Measurements from ENCODE around the gene ZMYM3. TPM values are rescaled to one million over a fixed set of nuclear protein-coding genes. Genes with fewer than 3 reads are reported as not detected.

The ZMYM3 gene
- total and polyA plus RNA-seq, 9 of the 15 experiments (the other 6 are each of a cell fraction or from before 2014, with no cell fraction given), result 4.3 to 36.3 (median 16.8) TPM

- TF ChIP-seq ILF3 (IDR thresholded peaks at IDR 0.05; ENCODE audit: borderline replicate concordance) (no peak), PHB (CRISPR knock-in tag; IDR thresholded peaks at IDR 0.05) (no peak)
These were observed 3.1 kb downstream of the ZMYM3 start (continued) for GRCh38 chrX:71250841-71251240.

GRCh38 chrX:71245159-71245558 is 8.8 kb downstream of the ZMYM3 start:
- FAIRE-seq, result no peak
- H3K9me3 ChIP-seq (replicated peaks; ENCODE audit: control insufficient read depth, insufficient read depth, low read depth, low read length), result no peaks in the 10 kb centered on the region
- no TSS peak for BruUV-seq (replicated peaks)
- 65% methylated on average over 2 of the region's 2 CpGs for WGBS (ENCODE audit: insufficient coverage, low coverage, missing lambda C conversion rate)
- H3K9ac ChIP-seq (ENCODE audit: insufficient read depth in 1 of 2, low read depth in 2 of 2, low read length in 2 of 2), result no peak overlapping the region
- H3K4me2 ChIP-seq (ENCODE audit: insufficient read depth, low read length), result no peak overlapping the region
- no peak overlapping the region for H3K27ac ChIP-seq (ENCODE audit: extremely low read depth, low read depth, low read length)
- H3K79me2 ChIP-seq (ENCODE audit: control insufficient read depth, insufficient read depth, low read length), result no peaks in the 10 kb centered on the region
- H4K20me1 ChIP-seq (replicated peaks; ENCODE audit: control insufficient read depth, insufficient read depth, low read length), result no peaks in the 10 kb centered on the region
- peaks cover 0 to 7% of the 10 kb centered on the region in 2 experiments; a peak in 2 of 5 replicates for H3K4me1 ChIP-seq (replicated peaks in 1 of 2; ENCODE audit: control insufficient read depth in 2 of 2, insufficient read depth in 2 of 2, low read length in 2 of 2)
- no peaks in the 10 kb centered on the region for H3K27me3 ChIP-seq (ENCODE audit: control insufficient read depth in 2 of 2, insufficient read depth in 2 of 2, low read length in 2 of 2)
- intact Hi-C loops (cut with micrococcal nuclease), result no loop called here
- peaks cover 96% of the 10 kb centered on the region; the same call in 2 of the 3 replicates for H3K36me3 ChIP-seq (ENCODE audit: control insufficient read depth, insufficient read depth, low read length)
- DNase-seq (ENCODE audit: extremely low read depth in 1 of 4, low spot score in 3 of 4), result no peak
- in situ Hi-C loops (cut with MboI), result no loop called here
- H3K9me1 ChIP-seq (ENCODE audit: control insufficient read depth, insufficient read depth, low read length), result peaks cover 2% of the 10 kb centered on the region
- CTCF ChIA-PET (ENCODE audit: low intra/inter-chr PET ratio), result no interaction called here
- POLR2A ChIA-PET, result interaction anchor here (0.6 kb wide), 1 partner anchor 42 kb away, joined by 3 read pairs; no protein-coding TSS in a partner anchor
- H2AFZ ChIP-seq (ENCODE audit: low read depth, low read length), result no peak overlapping the region
- no peak for ATAC-seq
- H3K4me3 ChIP-seq, result no peak overlapping the region
- TF ChIP-seq RBM22 (IDR thresholded peaks at IDR 0.05; ENCODE audit: low read depth, low read length, poor library complexity, severe bottlenecking) (no peak), ZNF395 (CRISPR knock-in tag; IDR thresholded peaks at IDR 0.05) (no peak), DIDO1 (tag; IDR thresholded peaks at IDR 0.05; ENCODE audit: low read depth) (no peak), THAP7 (CRISPR knock-in tag; IDR thresholded peaks at IDR 0.05) (no peak), EHMT2 (IDR thresholded peaks at IDR 0.05) (no peak), CUX1 (CRISPR knock-in tag; IDR thresholded peaks at IDR 0.05) (no peak), SMARCA4 (IDR thresholded peaks at IDR 0.05) (no peak), ZNF140 (CRISPR knock-in tag; IDR thresholded peaks at IDR 0.05) (no peak), HNRNPUL1 (IDR thresholded peaks at IDR 0.05; ENCODE audit: low read length) (no peak), TAF15 (IDR thresholded peaks at IDR 0.05; ENCODE audit: low read depth, low read length) (no peak), FOSL1 (tag; conservative IDR thresholded peaks at IDR 0.05) (no peak), SPI1 (IDR thresholded peaks at IDR 0.05; ENCODE audit: borderline replicate concordance, low read depth, low read length) (no peak), MTA1 (IDR thresholded peaks at IDR 0.05; ENCODE audit: borderline replicate concordance) (no peak), RBM25 (IDR thresholded peaks at IDR 0.05; ENCODE audit: low read depth, low read length, severe bottlenecking) (no peak)

Data from K562 (cell line).